ENCODE data around the gene C16orf89. TPM values are rescaled to one million over a fixed set of nuclear protein-coding genes. Genes with fewer than 3 reads are reported as not detected.

The C16orf89 gene
- total RNA-seq, 1 experiment from 2014 or later: not detected

DNA sequence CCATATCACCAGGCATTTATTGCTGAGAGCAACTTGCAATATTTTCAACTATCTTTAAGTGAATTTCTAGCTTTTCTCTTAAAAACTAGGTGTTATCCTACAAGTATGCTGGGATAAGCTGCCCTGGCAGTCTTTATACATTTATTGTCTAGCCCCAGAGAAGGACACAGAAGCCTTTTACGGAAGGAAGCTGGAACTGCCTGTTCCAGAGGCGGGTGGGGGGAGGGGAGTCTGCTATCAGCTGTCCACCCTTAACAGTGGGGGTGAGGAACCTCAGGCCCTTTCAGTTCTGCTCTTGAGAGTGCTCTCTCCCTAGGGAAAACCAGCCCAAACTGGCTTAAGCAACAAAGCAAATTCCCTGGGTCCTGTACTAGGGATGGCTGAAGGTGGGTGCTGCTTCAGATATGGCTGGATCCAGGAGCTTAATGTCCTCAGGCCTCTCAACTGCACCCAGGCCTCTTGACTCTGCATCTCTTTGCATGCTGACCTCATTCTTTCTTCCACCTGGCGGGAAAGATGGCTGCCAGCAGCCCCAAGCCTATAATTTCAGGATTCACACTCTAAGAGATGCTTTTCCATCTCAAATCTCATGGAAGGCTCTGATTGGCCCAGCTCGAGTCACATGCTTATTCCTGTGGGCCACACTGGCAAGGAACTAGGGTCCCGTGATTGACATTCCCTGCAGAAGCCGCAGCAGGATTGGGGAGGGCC is 48.6 kb downstream of the C16orf89 start:
- Histone ChIP-seq H3F3A (ENCODE audit: insufficient read depth, low read depth) (0 out of 2 replicates have a peak, but pooled peaks cover 5% of the 10 kb centered on the region), H3K4me3 (no peak overlapping the region), H3K9me3 (ENCODE audit: insufficient read depth, low read depth) (no peaks in the 10 kb centered on the region), H4K20me1 (ENCODE audit: insufficient read depth) (no peaks in the 10 kb centered on the region), H3K4me1 (replicated peaks; ENCODE audit: insufficient read depth) (no peaks in the 10 kb centered on the region), H2AFZ (no peak overlapping the region), H3K4me2 (no peak overlapping the region), H3K27ac (no peak overlapping the region), H3K36me3 (ENCODE audit: low read depth) (no peaks in the 10 kb centered on the region), H3K79me2 (ENCODE audit: low read depth) (no peaks in the 10 kb centered on the region), H3K9me2 (ENCODE audit: insufficient read depth) (no peaks in the 10 kb centered on the region), H3K27me3 (ENCODE audit: insufficient read depth, low read depth) (peaks cover 57% of the 10 kb centered on the region)
- intact Hi-C loops (cut with micrococcal nuclease; ENCODE audit: unreplicated experiment): no loop called here
- no peak for DNase-seq
- TF ChIP-seq, protein P1, sequence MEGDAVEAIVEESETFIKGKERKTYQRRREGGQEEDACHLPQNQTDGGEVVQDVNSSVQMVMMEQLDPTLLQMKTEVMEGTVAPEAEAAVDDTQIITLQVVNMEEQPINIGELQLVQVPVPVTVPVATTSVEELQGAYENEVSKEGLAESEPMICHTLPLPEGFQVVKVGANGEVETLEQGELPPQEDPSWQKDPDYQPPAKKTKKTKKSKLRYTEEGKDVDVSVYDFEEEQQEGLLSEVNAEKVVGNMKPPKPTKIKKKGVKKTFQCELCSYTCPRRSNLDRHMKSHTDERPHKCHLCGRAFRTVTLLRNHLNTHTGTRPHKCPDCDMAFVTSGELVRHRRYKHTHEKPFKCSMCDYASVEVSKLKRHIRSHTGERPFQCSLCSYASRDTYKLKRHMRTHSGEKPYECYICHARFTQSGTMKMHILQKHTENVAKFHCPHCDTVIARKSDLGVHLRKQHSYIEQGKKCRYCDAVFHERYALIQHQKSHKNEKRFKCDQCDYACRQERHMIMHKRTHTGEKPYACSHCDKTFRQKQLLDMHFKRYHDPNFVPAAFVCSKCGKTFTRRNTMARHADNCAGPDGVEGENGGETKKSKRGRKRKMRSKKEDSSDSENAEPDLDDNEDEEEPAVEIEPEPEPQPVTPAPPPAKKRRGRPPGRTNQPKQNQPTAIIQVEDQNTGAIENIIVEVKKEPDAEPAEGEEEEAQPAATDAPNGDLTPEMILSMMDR (conservative IDR thresholded peaks at IDR 0.05): no peak
- no peak for TF ChIP-seq EZH2 (IDR thresholded peaks at IDR 0.05; ENCODE audit: low read depth)
- ChIA-PET CTCF (interaction anchor here (0.6 kb wide), 1 partner anchor 11 kb away, joined by 6 read pairs; no protein-coding TSS in a partner anchor), POLR2A (ENCODE audit: unreplicated experiment) (no interaction called here)
- no TSS peak for BruUV-seq (replicated peaks)

GRCh38 chr16:5015887-5016286 is 49.9 kb downstream of the C16orf89 start:
- no peak for DNase-seq
- no peak overlapping the region for H2AFZ ChIP-seq
- H4K20me1 ChIP-seq (ENCODE audit: insufficient read depth): no peaks in the 10 kb centered on the region
- TF ChIP-seq, protein P1 (conservative IDR thresholded peaks at IDR 0.05): no peak
- TF ChIP-seq EZH2 (IDR thresholded peaks at IDR 0.05; ENCODE audit: low read depth): no peak
- no peaks in the 10 kb centered on the region for H3K9me3 ChIP-seq (ENCODE audit: insufficient read depth, low read depth)
- no peaks in the 10 kb centered on the region for H3K9me2 ChIP-seq (ENCODE audit: insufficient read depth)
- no peak overlapping the region for H3K4me2 ChIP-seq
- POLR2A ChIA-PET (ENCODE audit: unreplicated experiment): no interaction called here
- H3K79me2 ChIP-seq (ENCODE audit: low read depth): no peaks in the 10 kb centered on the region
- no peaks in the 10 kb centered on the region for H3K36me3 ChIP-seq (ENCODE audit: low read depth)
- intact Hi-C loops (cut with micrococcal nuclease; ENCODE audit: unreplicated experiment): no loop called here
- H3K4me1 ChIP-seq (replicated peaks; ENCODE audit: insufficient read depth): no peaks in the 10 kb centered on the region
- H3K27me3 ChIP-seq (ENCODE audit: insufficient read depth, low read depth): peaks cover 70% of the 10 kb centered on the region
- H3K27ac ChIP-seq: no peak overlapping the region
- CTCF ChIA-PET: no interaction called here
- H3K4me3 ChIP-seq: no peak overlapping the region
- no TSS peak for BruUV-seq (replicated peaks)
- H3F3A ChIP-seq (ENCODE audit: insufficient read depth, low read depth): 0 out of 2 replicates have a peak, but pooled peaks cover 5% of the 10 kb centered on the region

DNA sequence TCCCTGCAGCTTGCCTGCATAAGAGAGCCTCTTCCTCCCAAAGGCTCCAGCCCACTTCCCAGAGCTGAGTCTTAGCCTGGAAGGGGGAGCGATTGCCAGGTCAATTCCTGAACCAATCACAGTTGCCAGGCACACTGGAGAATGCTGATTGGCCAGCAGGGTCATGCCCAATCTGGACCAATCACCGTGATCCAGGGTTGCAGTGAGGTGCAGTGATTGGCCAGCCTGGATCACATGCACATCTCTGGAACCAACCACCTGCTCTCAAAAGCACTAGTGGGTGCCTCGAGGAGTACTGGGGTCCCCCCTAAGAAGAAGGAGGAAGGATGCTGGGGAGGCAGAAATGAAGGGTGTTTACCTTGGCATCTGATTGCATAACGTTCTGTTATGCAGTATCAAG is 50.4 kb downstream of the C16orf89 start:
- Histone ChIP-seq H2AFZ (no peak overlapping the region), H3K27ac (no peak overlapping the region), H3K4me2 (no peak overlapping the region), H3K36me3 (ENCODE audit: low read depth) (no peaks in the 10 kb centered on the region), H3F3A (ENCODE audit: insufficient read depth, low read depth) (0 out of 2 replicates have a peak, but pooled peaks cover 5% of the 10 kb centered on the region), H3K4me3 (no peak overlapping the region), H3K9me2 (ENCODE audit: insufficient read depth) (no peaks in the 10 kb centered on the region), H3K4me1 (replicated peaks; ENCODE audit: insufficient read depth) (no peaks in the 10 kb centered on the region), H3K9me3 (ENCODE audit: insufficient read depth, low read depth) (no peaks in the 10 kb centered on the region), H3K27me3 (ENCODE audit: insufficient read depth, low read depth) (peaks cover 75% of the 10 kb centered on the region), H4K20me1 (ENCODE audit: insufficient read depth) (no peaks in the 10 kb centered on the region), H3K79me2 (ENCODE audit: low read depth) (no peaks in the 10 kb centered on the region)
- DNase-seq: no peak
- CTCF ChIA-PET: no interaction called here
- no TSS peak for BruUV-seq (replicated peaks)
- intact Hi-C loops (cut with micrococcal nuclease; ENCODE audit: unreplicated experiment): no loop called here
- TF ChIP-seq, protein P1 (conservative IDR thresholded peaks at IDR 0.05): no peak
- TF ChIP-seq EZH2 (IDR thresholded peaks at IDR 0.05; ENCODE audit: low read depth): no peak
- POLR2A ChIA-PET (ENCODE audit: unreplicated experiment): no interaction called here

Measured in PC-9 (cell line).